ENCODE results near the gene JRKL. TPM values are rescaled to one million over a fixed set of nuclear protein-coding genes. Genes with fewer than 3 reads are reported as not detected.
"Not testable (repeated sequence)": the region's sequence is repeated elsewhere in the genome, so short reads cannot be mapped to it uniquely, and the experiment has no call there.

Gene JRKL
- polyA plus RNA-seq, 1 donor: 10.4 TPM

DNA sequence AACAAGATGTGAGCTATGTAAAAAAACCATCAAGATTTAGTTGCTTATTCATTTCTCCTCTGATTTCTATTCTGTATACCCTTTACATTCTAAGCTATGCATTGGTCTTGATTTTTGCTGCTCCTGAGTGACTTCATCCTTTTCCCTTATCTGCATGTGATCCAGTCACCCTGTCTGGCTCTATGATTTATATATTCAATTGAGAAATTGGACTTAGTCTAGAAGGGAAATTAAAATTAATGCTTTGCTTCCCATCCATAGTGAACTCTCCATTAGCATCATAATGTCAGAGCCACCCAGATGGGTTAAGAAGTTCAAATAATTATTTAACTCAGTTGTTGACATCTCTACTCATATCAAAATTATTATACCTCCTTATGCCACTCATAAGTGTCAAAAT is 5.0 kb downstream of the JRKL start:
- DNase-seq: no peak

- DNase-seq: no peak
These were observed 6.8 kb downstream of the JRKL start for GRCh38 chr11:96396637-96397036.

DNA sequence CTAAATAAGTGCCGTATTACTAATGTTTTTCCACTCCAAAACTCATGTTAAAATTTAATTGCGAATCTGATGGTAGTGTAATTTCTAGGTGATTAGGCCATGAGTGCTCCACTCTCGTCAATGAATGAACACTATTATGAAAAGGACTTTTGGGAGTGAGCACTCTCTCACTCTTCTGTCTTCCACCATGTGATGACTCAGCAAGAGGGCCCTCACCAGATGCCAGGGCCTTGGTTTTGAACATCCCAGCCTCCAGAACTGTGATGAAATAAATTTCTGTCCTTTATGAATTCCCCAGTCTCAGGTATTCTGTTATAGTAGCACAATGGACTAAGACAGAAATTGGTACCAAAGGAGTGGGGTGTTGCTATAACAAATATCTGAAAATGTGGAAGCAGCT is 8.1 kb downstream of the JRKL start:
- DNase-seq: no peak

GRCh38 chr11:96400697-96401096 is 10.9 kb downstream of the JRKL start:
- no peak for DNase-seq

DNA sequence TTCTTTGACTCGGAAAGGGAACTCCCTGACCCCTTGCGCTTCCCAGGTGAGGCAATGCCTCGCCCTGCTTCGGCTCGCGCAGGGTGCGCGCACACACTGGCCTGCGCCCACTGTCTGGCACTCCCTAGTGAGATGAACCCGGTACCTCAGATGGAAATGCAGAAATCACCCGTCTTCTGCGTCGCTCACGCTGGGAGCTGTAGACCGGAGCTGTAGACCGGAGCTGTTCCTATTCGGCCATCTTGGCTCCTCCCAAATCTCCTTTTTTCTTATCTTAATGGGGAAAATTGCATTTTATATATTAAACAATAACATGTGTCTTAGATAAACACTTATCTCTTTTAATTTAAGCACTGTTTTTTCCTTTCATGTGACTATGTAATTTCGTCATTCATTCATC is 21.6 kb downstream of the JRKL start:
- DNase-seq: not testable (repeated sequence)

DNA sequence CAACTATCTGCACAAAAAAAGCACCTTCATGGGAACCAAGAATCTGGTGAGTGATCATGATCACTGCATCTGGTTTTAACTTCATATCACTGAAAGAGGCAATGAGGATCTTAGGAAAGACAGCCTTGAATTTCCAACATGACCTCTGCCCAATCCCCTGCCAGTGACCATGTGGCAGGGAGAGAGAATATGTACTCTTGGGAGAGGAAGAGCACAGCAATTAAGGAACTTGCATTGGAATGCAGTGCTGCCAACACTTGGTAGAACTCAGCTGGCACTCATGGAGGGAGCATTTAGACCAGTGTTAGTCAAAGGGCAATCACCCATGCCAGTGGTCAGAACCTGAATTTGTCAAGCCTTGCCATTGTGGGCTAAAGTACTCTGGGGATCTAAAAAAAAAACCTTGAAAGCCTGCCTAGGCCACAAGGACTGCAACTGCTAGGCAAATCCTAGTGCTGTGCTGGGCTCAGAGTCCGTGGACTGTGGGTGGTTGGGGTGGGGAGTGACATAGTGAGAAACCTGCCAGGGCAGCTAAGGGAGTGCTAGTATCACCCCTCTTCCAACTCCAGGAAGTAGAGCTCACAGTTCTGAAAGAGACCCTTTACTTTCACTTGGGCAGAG is 23.1 kb downstream of the JRKL start:
- DNase-seq: no peak

DNA sequence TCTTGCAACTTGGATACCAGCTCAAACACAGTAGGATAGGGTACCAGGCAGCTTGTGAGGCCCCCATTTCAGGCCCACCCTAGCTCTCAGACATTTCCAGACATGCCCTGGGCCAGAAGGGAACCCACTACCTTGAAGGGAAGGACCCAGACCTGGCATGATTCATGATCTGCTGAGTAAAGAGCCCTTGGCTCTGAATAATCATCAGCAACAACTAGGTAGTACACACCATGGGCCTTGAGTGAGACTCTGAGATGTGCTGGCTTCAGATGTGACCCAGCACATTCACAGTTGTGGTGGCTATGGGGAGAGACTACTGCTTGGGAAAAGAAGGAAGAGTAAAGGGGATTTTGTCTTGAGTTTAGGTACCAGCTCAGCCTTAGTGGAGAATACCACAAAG is 23.6 kb downstream of the JRKL start:
- no peak for DNase-seq

DNA sequence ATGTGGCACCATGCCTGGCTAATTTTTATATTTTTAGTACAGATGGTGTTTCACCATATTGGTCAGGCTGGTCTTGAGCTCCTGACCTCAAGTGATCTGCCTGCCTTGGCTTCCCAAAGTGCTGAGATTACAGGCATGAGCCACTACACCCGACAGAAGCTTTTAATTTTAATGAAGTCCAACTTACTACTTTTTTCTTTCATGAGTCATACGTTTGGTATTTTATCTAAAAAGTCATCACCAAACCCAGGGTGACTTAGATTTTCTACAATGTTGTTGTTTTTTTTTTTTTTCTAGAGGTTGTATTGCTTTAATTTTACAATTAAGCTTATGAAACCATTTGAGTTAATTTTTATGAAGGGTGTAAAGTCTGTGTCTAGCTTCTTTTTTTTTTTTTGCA is 34.9 kb downstream of the JRKL start:
- no peak for DNase-seq

GRCh38 chr11:96430668-96431067 is 40.9 kb downstream of the JRKL start:
- no peak for DNase-seq

DNA sequence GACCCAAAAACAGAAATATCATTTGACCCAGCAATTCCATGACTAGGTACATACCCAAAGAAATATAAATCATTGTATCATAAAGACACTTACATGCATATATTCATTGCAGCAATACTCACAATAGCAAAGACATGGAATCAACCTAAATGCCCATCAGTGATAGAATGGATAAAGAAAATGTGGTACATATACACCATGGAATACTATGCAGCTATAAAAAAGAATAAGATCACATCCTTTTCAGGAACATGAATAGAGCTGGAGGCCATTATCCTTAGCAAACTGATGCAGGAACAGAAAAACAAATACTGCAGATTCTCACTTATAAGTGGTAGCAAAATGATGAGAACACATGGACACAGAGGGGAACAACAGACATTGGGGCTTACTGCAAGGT is 42.8 kb downstream of the JRKL start:
- not testable (repeated sequence) for DNase-seq

Other genes starting within 250 kb of the JRKL start
- gene MAML2, start 46.8 kb upstream of the JRKL start, polyA plus RNA-seq (ENCODE audit: insufficient read length): 5.7 TPM
- 26.8 TPM for gene CCDC82, start 101 bp upstream of the JRKL start, polyA plus RNA-seq (ENCODE audit: insufficient read length)

Data from hindlimb muscle (tissue), 1 donor.